ENCODE data around the gene C4B.

The C4B gene

GRCh38 chr6:32084780-32085179 is 70.2 kb downstream of the C4B start:
- FAIRE-seq: no peak

All from islet of Langerhans (tissue), 1 donor.